ENCODE results near the gene RRP7A.

GRCh38 chr22:42472671-42473070 is 46.9 kb downstream of the RRP7A start:
- no peak for TF ChIP-seq CTCF (IDR thresholded peaks at IDR 0.05; ENCODE audit: low read length)
- no peak for TF ChIP-seq EZH2 (IDR thresholded peaks at IDR 0.05; ENCODE audit: borderline replicate concordance, low read length)

Data from OCI-LY1 (cell line).